ENCODE data around the gene EIF4B.

- TF ChIP-seq TAF1 (IDR thresholded peaks at IDR 0.05; ENCODE audit: borderline replicate concordance, low read depth, low read length) (no peak), POLR2A (IDR thresholded peaks at IDR 0.05; ENCODE audit: low read depth, low read length) (no peak), POLR2AphosphoS5 (IDR thresholded peaks at IDR 0.05; ENCODE audit: low read depth, low read length) (no peak)
Observed at GRCh38 chr12:53010955-53011354, 4.7 kb downstream of the EIF4B start.

Measured in GM12892 (cell line).